ENCODE measurements around the gene ALDH1L1. TPM values are rescaled to one million over a fixed set of nuclear protein-coding genes. Genes with fewer than 3 reads are reported as not detected.

Gene ALDH1L1
- total RNA-seq, 6 donors from 2014 or later = 2.4 to 11.5 (median 4.7) TPM

GRCh38 chr3:126057936-126058335, 122.5 kb downstream of the ALDH1L1 start:
- Histone ChIP-seq H3K4me1 (peaks cover 0 to 8% (median 0%) of the 10 kb centered on the region in 4 donors), H3K9me3 (no peaks in the 10 kb centered on the region), H3K4me3 (no peak overlapping the region), H3K27me3 (no peaks in the 10 kb centered on the region), H3K36me3 (no peaks in the 10 kb centered on the region), H3K27ac (no peak overlapping the region)
- WGBS, 2 donors = 91 to 94% methylated on average over 13 of the region's 13 CpGs
- no peak for ATAC-seq (ENCODE audit: low FRiP score in 2 of 2)
- DNase-seq = peak in 1 of 2 donors; percentile 45
- no peak for TF ChIP-seq CTCF (IDR thresholded peaks at IDR 0.05)
- no peak for TF ChIP-seq POLR2AphosphoS5 (IDR thresholded peaks at IDR 0.05)
- no peak for TF ChIP-seq POLR2A (IDR thresholded peaks at IDR 0.05)
- no peak for TF ChIP-seq EP300 (IDR thresholded peaks at IDR 0.05)

- H3K36me3 ChIP-seq = no peaks in the 10 kb centered on the region
- TF ChIP-seq POLR2A (IDR thresholded peaks at IDR 0.05) (no peak), CTCF (IDR thresholded peaks at IDR 0.05) (no peak), POLR2AphosphoS5 (IDR thresholded peaks at IDR 0.05) (no peak), EP300 (IDR thresholded peaks at IDR 0.05) (no peak)
- DNase-seq = no peak
- no peaks in the 10 kb centered on the region for H3K9me3 ChIP-seq
- WGBS, 2 donors = 71 to 84% methylated on average over 10 of the region's 10 CpGs
- no peak overlapping the region for H3K4me3 ChIP-seq
- peak in 1 of 2 donors; percentile 7 for ATAC-seq (ENCODE audit: low FRiP score in 2 of 2)
- H3K27ac ChIP-seq = no peak overlapping the region
- H3K4me1 ChIP-seq = peaks cover 0 to 8% (median 0%) of the 10 kb centered on the region in 4 donors
- H3K27me3 ChIP-seq = no peaks in the 10 kb centered on the region
Observed at GRCh38 chr3:126057501-126057819, 122.9 kb downstream of the ALDH1L1 start.

- Histone ChIP-seq H3K27ac (peak overlapping the region in 1 of 4 donors; percentile 7), H3K36me3 (no peaks in the 10 kb centered on the region), H3K9me3 (no peaks in the 10 kb centered on the region), H3K4me3 (no peak overlapping the region), H3K27me3 (no peaks in the 10 kb centered on the region), H3K4me1 (peaks cover 0 to 8% (median 0%) of the 10 kb centered on the region in 4 donors)
- 70 to 80% methylated on average over 6 to 14 of the region's 14 CpGs for WGBS, 2 donors
- TF ChIP-seq CTCF (IDR thresholded peaks at IDR 0.05) (no peak), POLR2AphosphoS5 (IDR thresholded peaks at IDR 0.05) (no peak), POLR2A (IDR thresholded peaks at IDR 0.05) (no peak), EP300 (IDR thresholded peaks at IDR 0.05) (no peak)
- peak in 1 of 2 donors; percentile 53 for DNase-seq
- no peak for ATAC-seq (ENCODE audit: low FRiP score in 2 of 2)
Observed at GRCh38 chr3:126056681-126057500, 123.5 kb downstream of the ALDH1L1 start.

DNA sequence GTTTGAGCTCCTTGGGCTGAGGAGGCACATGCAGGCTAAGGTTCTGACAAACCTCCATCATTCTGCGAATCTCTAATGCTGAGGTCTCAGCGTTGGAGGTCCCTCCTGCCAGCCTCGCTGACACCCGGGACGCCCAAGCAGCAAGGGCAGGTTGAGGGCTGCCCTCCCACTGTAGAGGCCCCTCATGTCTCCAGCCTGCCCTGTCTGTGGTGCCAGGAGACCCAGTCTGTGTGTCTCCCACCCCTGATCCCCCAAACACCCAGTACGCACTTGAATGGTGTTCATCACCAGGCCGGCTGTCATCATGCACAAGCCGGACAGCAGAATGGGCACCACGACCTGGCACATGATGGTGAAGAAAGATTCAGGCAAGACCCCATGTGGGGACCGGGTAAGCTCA, 124.3 kb downstream of the ALDH1L1 start:
- ATAC-seq (ENCODE audit: low FRiP score in 2 of 2) (no peak), DNase-seq (peak in 1 of 2 donors; percentile 42)
- no peaks in the 10 kb centered on the region for H3K9me3 ChIP-seq
- TF ChIP-seq POLR2A (IDR thresholded peaks at IDR 0.05) (no peak), EP300 (IDR thresholded peaks at IDR 0.05) (no peak), CTCF (IDR thresholded peaks at IDR 0.05) (no peak), POLR2AphosphoS5 (IDR thresholded peaks at IDR 0.05) (no peak)
- 93 to 100% methylated on average over 5 to 9 of the region's 10 CpGs for WGBS, 2 donors
- H3K4me1 ChIP-seq = peaks cover 0 to 8% (median 0%) of the 10 kb centered on the region in 4 donors
- no peaks in the 10 kb centered on the region for H3K36me3 ChIP-seq
- H3K27me3 ChIP-seq = no peaks in the 10 kb centered on the region
- no peak overlapping the region for H3K4me3 ChIP-seq
- no peak overlapping the region for H3K27ac ChIP-seq

DNA sequence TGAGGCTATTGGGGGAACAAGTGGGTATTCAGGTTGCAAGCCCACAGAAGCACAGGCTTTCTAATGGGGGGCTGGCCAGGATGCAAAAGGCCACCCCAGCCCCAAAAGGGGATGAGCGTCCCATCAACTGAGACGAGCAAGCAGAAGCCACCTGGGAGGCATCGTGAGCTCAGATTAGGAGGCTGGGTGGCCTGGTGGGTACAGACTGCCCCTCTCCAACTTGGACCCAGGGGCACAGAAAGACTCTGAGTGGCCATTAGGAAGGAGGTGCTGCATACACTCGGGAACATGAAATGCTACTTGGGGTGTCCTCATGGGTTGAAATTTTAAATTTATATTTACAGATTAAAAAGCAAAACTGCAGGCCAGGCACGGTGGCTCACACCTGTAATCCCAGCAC, 125.5 kb downstream of the ALDH1L1 start:
- no peak for DNase-seq
- Histone ChIP-seq H3K27ac (no peak overlapping the region), H3K9me3 (no peaks in the 10 kb centered on the region), H3K4me3 (no peak overlapping the region), H3K27me3 (no peaks in the 10 kb centered on the region), H3K36me3 (peaks cover 0 to 10% (median 3%) of the 10 kb centered on the region in 4 donors), H3K4me1 (peaks cover 0 to 8% (median 0%) of the 10 kb centered on the region in 4 donors)
- no peak for TF ChIP-seq POLR2AphosphoS5 (IDR thresholded peaks at IDR 0.05)
- TF ChIP-seq CTCF (IDR thresholded peaks at IDR 0.05) = no peak
- no peak for TF ChIP-seq POLR2A (IDR thresholded peaks at IDR 0.05)
- TF ChIP-seq EP300 (IDR thresholded peaks at IDR 0.05) = no peak
- WGBS, 2 donors = 92 to 96% methylated on average over 5 of the region's 5 CpGs
- no peak for ATAC-seq (ENCODE audit: low FRiP score in 2 of 2)
